GM12878 (cell line): ENCODE measurements around the gene LIMS2. TPM values are rescaled to one million over a fixed set of nuclear protein-coding genes. Genes with fewer than 3 reads are reported as not detected.

ENCODE experiments used
- ATAC-seq: fragments of 200-7000 bp; cut with Tn5 transposase; 3 replicates; pipeline ENCODE4 v1.9.1; 2020; ENCODE audit warnings: mild to moderate bottlenecking, moderate library complexity
- BruUV-seq: library from RNA; stranded (reverse); fragments of 400-500 nt; replicated peaks from 2 replicates; lab custom pipeline; 2021; lab: Mats Ljungman, UMichigan
- CTCF ChIA-PET: fragments of 300-600 bp; sonication (Branson Sonifier 250); formaldehyde crosslinking; extraction: SDS; loops from one replicate; lab custom pipeline; 2021; ENCODE audit warnings: inconsistent platforms; lab: Yijun Ruan, JAX
- POLR2A ChIA-PET: fragments of 350-600 bp; formaldehyde crosslinking; extraction: SDS; loops from one replicate; lab custom pipeline; 2021; ENCODE audit warnings: inconsistent platforms; lab: Charles Lee
- RAD21 ChIA-PET: fragments of 300-600 bp; sonication (Branson Sonifier 250); formaldehyde crosslinking; loops from one replicate; lab custom pipeline; 2023; ENCODE audit warnings: antibody characterized with exemption; ENCODE audit not compliant: unreplicated experiment; lab: Charles Lee
- SMC1A ChIA-PET: fragments of 300-600 bp; sonication (Branson Sonifier 250); formaldehyde crosslinking; loops from one replicate; lab custom pipeline; 2023; ENCODE audit not compliant: unreplicated experiment, uncharacterized antibody; lab: Charles Lee
- DNase-seq: peaks from one replicate; pipeline ENCODE4 v3.0.0-alpha.2; 2011; ENCODE audit warnings: low read depth, low spot score
- FAIRE-seq: peaks from 3 replicates; lab custom pipeline; 2011; peaks lifted over from hg19 to GRCh38; lab: Jason Lieb, UNC
- H2AFZ ChIP-seq: 2 replicates; pipeline ENCODE4 v1.6.0; 2011; ENCODE audit warnings: low read depth, low read length, control low read depth; ENCODE audit not compliant: control insufficient read depth
- H3K27ac ChIP-seq: 2 replicates; pipeline ENCODE4 v1.5.1; 2011; ENCODE audit warnings: control low read depth; ENCODE audit not compliant: control insufficient read depth, insufficient read depth
- H3K27me3 ChIP-seq, 2 experiments: replicated peaks in 1 of 2; 2 replicates each; pipeline versions ENCODE4 v1.6.0 to v1.6.1; 2011; ENCODE audit warnings: low read length in 1 of 2; ENCODE audit not compliant: control insufficient read depth in 2 of 2, insufficient read depth in 2 of 2
- H3K36me3 ChIP-seq, 2 experiments: 2 replicates each; pipeline ENCODE4 v1.5.1; 2011; ENCODE audit warnings: low read length in 1 of 2; ENCODE audit not compliant: control insufficient read depth in 2 of 2, insufficient read depth in 2 of 2
- H3K4me1 ChIP-seq: 2 replicates; pipeline ENCODE4 v1.6.1; 2011; ENCODE audit warnings: mild to moderate bottlenecking, low read length, moderate library complexity, mixed read lengths; ENCODE audit not compliant: control insufficient read depth, insufficient read depth
- H3K4me2 ChIP-seq: 2 replicates; pipeline ENCODE4 v1.6.0; 2011; ENCODE audit warnings: control low read depth; ENCODE audit not compliant: control insufficient read depth, insufficient read depth
- H3K4me3 ChIP-seq: fragments of 200-600 bp; sonication (generic); 2 replicates; pipeline ENCODE4 v1.5.1; 2016
- H3K79me2 ChIP-seq: 2 replicates; pipeline ENCODE4 v1.6.0; 2011; ENCODE audit warnings: low read length; ENCODE audit not compliant: control insufficient read depth, insufficient read depth
- H3K9ac ChIP-seq: 2 replicates; pipeline ENCODE4 v1.8.0; 2011; ENCODE audit warnings: low read length, control low read depth, mixed read lengths; ENCODE audit not compliant: control insufficient read depth, insufficient read depth
- H3K9me3 ChIP-seq: replicated peaks from 3 replicates; pipeline ENCODE4 v1.5.1; 2011; ENCODE audit warnings: mild to moderate bottlenecking, low read length; ENCODE audit not compliant: control insufficient read depth, insufficient read depth
- H4K20me1 ChIP-seq: 2 replicates; pipeline ENCODE4 v1.6.0; 2011; ENCODE audit not compliant: control insufficient read depth, insufficient read depth
- ATF2 ChIP-seq: IDR thresholded peaks from 2 replicates; pipeline ENCODE4 v1.6.1; 2012; ENCODE audit warnings: low read length, inconsistent platforms
- CBX5 ChIP-seq: sonication (generic); IDR thresholded peaks from 2 replicates; pipeline ENCODE4 v1.6.1; 2016; ENCODE audit warnings: low read depth, moderate library complexity, mild to moderate bottlenecking, inconsistent platforms
- CEBPB ChIP-seq, 2 experiments: fragments of 150-350 bp in 1 of 2; IDR thresholded peaks; 2 replicates each; pipeline ENCODE4 v1.6.1; 2012 to 2014; ENCODE audit warnings: low read depth in 2 of 2, low read length in 2 of 2, borderline replicate concordance in 1 of 2, inconsistent platforms in 1 of 2
- CREB1 ChIP-seq: IDR thresholded peaks from 2 replicates; pipeline ENCODE4 v1.6.1; 2012; ENCODE audit warnings: low read depth, mild to moderate bottlenecking, inconsistent platforms
- JUNB ChIP-seq: IDR thresholded peaks from 2 replicates; pipeline ENCODE4 v1.6.1; 2016; ENCODE audit warnings: antibody characterized with exemption, mild to moderate bottlenecking
- NFYB ChIP-seq: IDR thresholded peaks from 2 replicates; pipeline ENCODE4 v1.6.1; 2011; ENCODE audit warnings: low read depth, mild to moderate bottlenecking, low read length, improper control_type of control experiment, moderate library complexity; ENCODE audit not compliant: insufficient read depth
- RAD21 ChIP-seq: IDR thresholded peaks from 2 replicates; pipeline ENCODE4 v1.6.1; 2011; ENCODE audit warnings: mild to moderate bottlenecking, low read depth, low read length, moderate library complexity; ENCODE audit not compliant: insufficient read depth
- ZNF217 ChIP-seq: fragments of 450-650 bp; IDR thresholded peaks from 2 replicates; pipeline ENCODE4 v1.6.1; 2017; ENCODE audit warnings: antibody characterized with exemption, mild to moderate bottlenecking
- ZNF274 ChIP-seq: IDR thresholded peaks from one replicate; pipeline ENCODE4 v1.8.0; 2011; ENCODE audit not compliant: insufficient read length, insufficient read depth
- WGBS: methylation state at CpG from one replicate; pipeline ENCODE4 v1.1.6; 2016; ENCODE audit warnings: low lambda C conversion rate; ENCODE audit not compliant: insufficient replicate concordance, insufficient coverage; ENCODE audit errors: missing lambda C conversion rate; 5-methylcytosine and 5-hydroxymethylcytosine counted together
- in situ Hi-C: fragments of 300-500 bp; cut with MboI; formaldehyde crosslinking; loops from 9 replicates; pipeline ENCODE4 v1.14.3; 2018; ENCODE audit warnings: mixed read lengths
- intact Hi-C: fragments of 100-400 bp; cut with micrococcal nuclease; formaldehyde crosslinking; loops from one replicate; pipeline ENCODE4 v1.14.2; 2022; ENCODE audit not compliant: unreplicated experiment
- polyA plus RNA-seq, 11 experiments: library from polyadenylated mRNA; depleted of rRNA in 4 of 11; unstranded in 6 of 11; stranded (reverse) in 5 of 11; fragments of >200 nt; fragmentation: Nextera tagmentation in 4 of 11; fragmentation: Illumina TruSeq in 1 of 11; extraction: Ambion mirVana in 4 of 11; extraction: Trizol in 1 of 11; gene quantifications; 1 replicate in 1 of 11; 2 replicates in 10 of 11; pipeline versions ENCODE4 v1.2.1 to v1.2.3, GENCODE V29; 2011 to 2016; ENCODE audit warnings: inconsistent platforms in 2 of 11, missing spikeins in 2 of 11, low read depth in 1 of 11
- total RNA-seq, 4 experiments: library from RNA; depleted of rRNA in 3 of 4; stranded (reverse); fragments of >200 nt in 3 of 4; fragmentation: Illumina TruSeq in 1 of 4; extraction: Trizol in 1 of 4; gene quantifications; 2 replicates each; pipeline versions ENCODE4 v1.2.1 to v1.2.3, GENCODE V29; 2013 to 2021

LIMS2 gene
- total and polyA plus RNA-seq, 10 of the 15 experiments (the other 5 are each of a cell fraction or from before 2014, with no cell fraction given): 0.06 to 0.81 (median 0.16) TPM; not detected in 2

GRCh38 chr2:127614246-127614645 lies 61.1 kb downstream of the LIMS2 start:
- ChIA-PET POLR2A (interaction anchor here (0.5 kb wide), 1 partner anchor 374 kb away, joined by 4 read pairs; no protein-coding TSS in a partner anchor), RAD21 (no interaction called here), CTCF (interaction anchor here (1.0 to 1.3 kb wide), 2 partner anchors 23 to 36 kb away, joined by 3 to 4 read pairs; no protein-coding TSS in a partner anchor), SMC1A (interaction anchor here (1.5 kb wide), 1 partner anchor 35 kb away, joined by 4 read pairs; no protein-coding TSS in a partner anchor)
- H4K20me1 ChIP-seq: no peaks in the 10 kb centered on the region
- no peaks in the 10 kb centered on the region; a peak in 1 of 4 replicates for H3K27me3 ChIP-seq
- intact Hi-C loops (no loop called here), in situ Hi-C loops (no loop called here)
- no peaks in the 10 kb centered on the region for H3K4me1 ChIP-seq
- no peaks in the 10 kb centered on the region for H3K79me2 ChIP-seq
- ATAC-seq (no peak), DNase-seq (no peak), FAIRE-seq (no peak)
- H3K4me3 ChIP-seq: no peak overlapping the region
- H3K9ac ChIP-seq: no peak overlapping the region
- 13% methylated on average over 2 of the region's 2 CpGs for WGBS
- TF ChIP-seq JUNB (no peak), ATF2 (no peak), ZNF217 (no peak), NFYB (no peak), CREB1 (no peak), ZNF274 (no peak), CEBPB (IDR thresholded peaks at IDR 0.05; ENCODE audit: borderline replicate concordance in 1 of 2, low read depth in 2 of 2, low read length in 2 of 2) (no peak), CBX5 (no peak), RAD21 (no peak)
- H3K27ac ChIP-seq: no peak overlapping the region
- H3K36me3 ChIP-seq: no peaks in the 10 kb centered on the region
- H3K4me2 ChIP-seq: no peak overlapping the region
- H3K9me3 ChIP-seq: no peaks in the 10 kb centered on the region; the same call in 2 of the 3 replicates
- no peak overlapping the region for H2AFZ ChIP-seq
- no TSS peak for BruUV-seq
